GM19324 (cell line): Measurements from ENCODE around the gene CEP44.
"Not testable (repeated sequence)": the region's sequence is repeated elsewhere in the genome, so short reads cannot be mapped to it uniquely, and the experiment has no call there.

Source experiments
- ATAC-seq: cut with Tn5 transposase; IDR thresholded peaks from one replicate; pipeline ENCODE4 v1.9.1; 2021; ENCODE audit warnings: mild to moderate bottlenecking, moderate library complexity; ENCODE audit not compliant: unreplicated experiment, low FRiP score

The CEP44 gene

DNA sequence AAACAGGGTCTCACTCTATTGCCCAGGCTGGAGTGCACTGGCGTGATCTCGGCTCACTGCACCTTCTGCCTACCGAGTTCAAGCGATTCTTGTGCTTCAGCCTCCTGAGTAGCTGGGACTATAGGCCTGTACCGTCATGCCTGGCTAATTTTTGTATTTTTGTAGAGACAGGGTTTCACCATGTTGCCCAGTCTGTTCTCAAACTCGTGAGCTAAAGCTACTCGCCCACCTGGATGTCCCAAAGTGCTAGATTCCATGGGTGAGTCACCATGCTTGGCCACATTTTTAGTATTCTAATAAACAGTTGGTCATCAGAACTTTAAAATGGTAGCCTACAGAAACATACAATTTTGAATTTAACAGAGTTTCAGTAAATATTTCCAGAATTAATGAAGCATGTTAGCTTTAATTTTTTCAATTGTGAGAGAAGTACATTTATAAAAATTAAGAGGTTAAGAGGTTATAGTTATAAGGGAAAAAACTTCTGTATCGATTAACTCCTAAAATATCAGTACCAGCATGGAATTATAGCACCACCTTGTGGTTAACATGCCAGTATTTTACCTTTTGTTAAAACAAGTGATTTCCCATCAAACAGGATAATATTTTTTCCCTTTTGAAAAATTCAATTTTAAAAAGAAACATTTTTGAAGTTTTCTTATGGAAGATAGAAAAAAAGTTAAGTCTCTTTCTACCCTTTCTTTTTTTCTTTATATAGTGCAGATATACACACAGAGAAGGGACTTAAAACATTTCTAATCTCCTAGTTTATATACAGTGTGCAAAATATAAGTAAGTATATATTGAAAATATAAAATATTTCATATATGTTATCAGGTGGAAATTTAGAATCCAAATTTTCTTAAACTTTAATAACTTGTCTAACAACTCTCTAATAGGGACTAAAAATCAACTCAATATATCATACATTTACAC lies 35.4 kb downstream of the CEP44 start:
- no peak for ATAC-seq

GRCh38 chr4:174320494-174321199 lies 36.9 kb downstream of the CEP44 start:
- no peak for ATAC-seq

DNA sequence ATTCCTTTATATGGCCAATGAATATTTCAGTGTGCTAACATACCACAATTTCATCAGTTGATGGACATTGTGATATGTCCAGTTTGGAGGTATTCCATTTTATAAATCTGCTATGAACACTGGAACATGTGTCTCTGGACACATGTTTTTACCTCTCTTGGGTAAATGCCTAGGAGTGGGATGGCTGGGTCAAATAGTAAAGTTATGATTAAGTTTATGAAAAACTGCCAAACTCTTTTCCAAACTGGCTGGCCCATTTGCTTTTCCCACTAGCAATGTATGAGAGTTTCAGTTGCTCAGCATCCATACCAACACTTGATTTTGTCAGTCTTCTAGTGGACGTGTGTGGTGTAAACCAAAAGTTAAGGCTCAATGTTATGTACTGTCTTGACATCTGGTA lies 40.5 kb downstream of the CEP44 start:
- no peak for ATAC-seq

- ATAC-seq = no peak
These were observed 41.0 kb downstream of the CEP44 start for GRCh38 chr4:174324725-174325124.

GRCh38 chr4:174332741-174333493 lies 49.2 kb downstream of the CEP44 start:
- ATAC-seq = no peak

DNA sequence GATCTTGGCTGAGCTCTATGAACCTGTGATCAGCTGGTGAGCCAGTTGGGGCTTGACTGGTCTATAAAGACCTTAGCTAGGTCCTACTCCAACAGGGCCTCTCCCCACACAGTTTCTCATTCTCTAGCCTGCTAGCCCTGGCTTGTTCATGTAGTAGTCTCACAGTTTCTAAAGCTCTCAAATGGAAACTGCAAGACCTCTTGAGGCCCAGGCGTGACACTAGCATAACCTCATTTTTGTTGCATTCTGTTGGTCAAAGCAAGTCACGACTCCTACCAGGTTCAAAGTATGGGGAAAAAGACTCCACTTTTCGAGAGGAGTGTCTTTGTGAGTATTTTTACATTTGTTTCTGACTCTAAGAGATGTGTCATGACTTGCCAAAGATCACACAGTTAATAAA lies 50.9 kb downstream of the CEP44 start:
- ATAC-seq = peak; percentile 97

- no peak for ATAC-seq
These were observed 57.0 kb downstream of the CEP44 start for GRCh38 chr4:174340714-174341113.

- no peak for ATAC-seq
These were observed 65.4 kb downstream of the CEP44 start for GRCh38 chr4:174349156-174349555.

DNA sequence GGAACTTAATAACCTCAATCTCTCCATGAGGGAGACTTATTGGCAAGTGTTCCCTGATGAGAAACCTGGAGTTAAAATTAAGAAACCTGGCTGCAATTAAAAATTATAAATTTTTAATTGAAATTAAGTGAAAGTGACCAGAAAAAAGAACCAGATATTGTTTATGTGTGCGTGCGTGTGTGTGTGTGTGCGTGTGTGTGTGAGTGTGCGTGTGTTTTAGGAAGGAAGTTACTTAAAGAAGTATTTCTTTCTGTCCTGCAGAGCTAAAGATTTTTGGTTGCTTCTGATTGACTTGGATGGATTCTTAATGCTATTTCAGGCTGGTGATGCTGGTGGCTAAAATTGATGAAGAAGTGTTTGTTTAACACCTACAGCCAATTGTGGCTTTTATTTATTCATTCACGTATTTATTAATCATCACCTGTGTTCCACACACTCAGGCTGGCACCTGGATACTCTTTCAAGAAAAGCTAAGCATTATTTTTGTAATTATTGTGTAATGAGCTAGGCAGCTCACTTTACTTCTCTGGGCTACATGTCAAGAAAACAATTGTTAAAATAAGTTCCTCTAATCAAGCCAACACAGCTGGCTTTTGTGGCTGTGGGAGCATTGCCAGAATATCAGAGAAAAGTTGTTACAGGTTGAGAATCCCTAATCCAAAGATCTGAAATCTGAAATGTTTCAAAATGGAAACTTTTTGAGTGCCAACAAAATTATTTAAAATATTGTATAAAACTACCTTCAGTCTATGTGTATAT lies 68.5 kb downstream of the CEP44 start:
- no peak for ATAC-seq

- no peak for ATAC-seq
These were observed 73.6 kb downstream of the CEP44 start for GRCh38 chr4:174357321-174357720.

DNA sequence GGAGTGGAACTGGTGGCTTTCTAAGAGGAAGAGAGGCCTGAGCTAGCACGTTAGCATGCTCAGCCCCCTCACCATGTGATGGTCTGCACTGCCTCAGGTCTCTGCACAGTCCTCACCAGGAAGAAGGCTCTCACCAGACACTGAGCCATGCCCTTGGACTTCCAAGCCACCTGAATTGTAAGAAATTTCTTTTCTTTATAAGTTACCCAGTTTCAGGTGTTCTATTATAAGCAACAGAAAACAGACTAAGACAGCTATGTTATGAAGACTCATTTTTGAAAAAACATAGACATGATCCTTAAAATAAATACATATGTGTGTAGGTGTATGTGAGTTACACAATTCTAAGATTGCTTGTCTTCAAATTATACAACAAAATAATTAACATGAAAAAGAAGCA lies 74.7 kb downstream of the CEP44 start:
- peak; percentile 54 for ATAC-seq

DNA sequence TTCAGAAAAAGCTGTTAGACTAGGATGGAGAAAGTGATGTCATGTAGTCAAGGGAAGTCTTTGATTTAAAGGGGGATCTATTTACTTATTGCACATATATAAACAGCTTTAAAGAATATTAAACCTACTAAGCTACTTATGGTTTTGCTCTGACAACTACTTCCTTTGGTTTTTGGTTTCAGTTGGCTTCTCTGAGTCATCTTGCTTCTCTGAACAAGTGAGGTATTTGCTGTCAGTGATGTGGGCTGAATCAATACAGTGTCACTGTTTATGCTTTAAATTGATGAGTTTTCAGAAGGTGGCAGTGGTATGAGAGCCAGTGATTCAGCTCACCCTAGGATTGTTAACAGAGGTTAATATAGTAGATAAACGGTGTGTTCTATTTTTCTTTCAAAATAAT lies 75.1 kb downstream of the CEP44 start:
- ATAC-seq = peak; percentile 94

DNA sequence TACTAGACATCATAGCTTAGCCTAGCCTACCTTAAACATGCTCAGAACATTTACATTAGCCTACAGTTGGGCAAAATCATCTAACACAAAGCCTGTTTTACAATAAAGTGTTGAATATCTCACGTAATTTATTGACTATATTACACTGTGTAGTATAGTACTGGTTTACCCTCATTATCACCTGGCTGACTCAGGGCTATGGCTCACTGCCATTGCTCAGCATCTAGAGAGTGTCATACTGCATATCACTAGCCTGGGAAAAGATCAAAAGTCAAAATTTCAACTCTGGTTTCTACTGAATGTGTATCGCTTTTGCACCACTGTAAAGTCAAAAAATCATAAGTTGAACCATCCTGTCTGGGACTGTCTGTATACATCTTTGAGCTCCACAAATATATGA lies 78.6 kb downstream of the CEP44 start:
- no peak for ATAC-seq

DNA sequence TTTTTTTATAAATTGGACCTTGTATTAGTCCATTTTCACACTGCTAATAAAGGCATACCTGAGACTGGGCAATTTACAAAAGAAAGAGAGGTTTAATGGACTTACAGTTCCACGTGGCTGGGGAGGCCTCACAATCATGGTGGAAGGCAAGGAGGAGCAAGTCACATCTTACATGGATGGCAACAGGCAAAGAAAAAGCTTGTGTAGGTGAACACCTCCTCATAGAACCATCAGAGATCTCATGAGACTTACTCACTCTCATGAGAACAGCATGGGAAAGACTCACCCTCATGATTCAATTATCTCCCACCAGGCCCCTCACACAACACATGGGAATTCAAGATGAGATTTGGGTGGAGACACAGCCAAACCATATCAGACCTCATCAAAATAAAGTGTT lies 80.1 kb downstream of the CEP44 start:
- not testable (repeated sequence) for ATAC-seq

GRCh38 chr4:174365018-174365587 lies 81.4 kb downstream of the CEP44 start:
- no peak for ATAC-seq

DNA sequence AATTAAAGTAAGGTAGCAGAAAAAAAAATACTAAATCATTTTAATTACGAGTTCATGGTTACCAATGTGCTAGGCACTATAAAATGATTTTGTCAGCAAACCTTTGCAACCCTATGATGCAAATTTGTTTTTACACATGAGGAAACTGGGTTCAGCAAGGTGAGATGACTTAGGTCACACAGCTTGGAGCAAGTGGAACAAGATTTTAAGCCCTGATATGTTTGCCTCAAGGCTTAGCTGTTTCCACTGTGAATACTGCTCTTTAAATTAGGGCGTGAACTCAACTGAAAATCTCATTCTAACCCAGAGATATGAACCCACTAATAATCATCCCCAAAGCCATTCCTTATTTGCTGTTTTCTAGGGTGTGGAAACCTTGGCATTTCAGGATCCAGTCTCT lies 86.3 kb downstream of the CEP44 start:
- ATAC-seq = no peak

- no peak for ATAC-seq
These were observed 90.1 kb downstream of the CEP44 start for GRCh38 chr4:174373821-174374220.

DNA sequence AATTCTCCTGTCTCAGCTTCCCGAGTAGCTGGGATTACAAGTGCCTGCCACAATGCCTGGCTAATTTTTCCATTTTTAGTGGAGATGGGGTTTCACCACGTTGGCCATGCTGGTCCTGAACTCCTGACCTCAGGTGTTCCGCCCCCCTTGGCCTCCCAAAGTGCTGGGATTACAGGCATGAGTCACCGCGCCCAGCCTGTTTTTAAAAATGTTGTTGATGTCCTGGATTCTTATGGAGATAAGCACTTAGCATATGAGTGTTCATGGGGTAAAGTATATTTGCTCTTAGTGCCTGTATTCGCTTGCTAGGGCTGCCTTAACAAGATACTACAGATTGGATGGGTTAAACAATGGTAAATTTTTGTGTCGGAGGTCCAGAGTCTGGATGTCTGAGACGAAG lies 91.7 kb downstream of the CEP44 start:
- no peak for ATAC-seq

- no peak for ATAC-seq
These were observed 93.9 kb downstream of the CEP44 start for GRCh38 chr4:174377613-174378012.

DNA sequence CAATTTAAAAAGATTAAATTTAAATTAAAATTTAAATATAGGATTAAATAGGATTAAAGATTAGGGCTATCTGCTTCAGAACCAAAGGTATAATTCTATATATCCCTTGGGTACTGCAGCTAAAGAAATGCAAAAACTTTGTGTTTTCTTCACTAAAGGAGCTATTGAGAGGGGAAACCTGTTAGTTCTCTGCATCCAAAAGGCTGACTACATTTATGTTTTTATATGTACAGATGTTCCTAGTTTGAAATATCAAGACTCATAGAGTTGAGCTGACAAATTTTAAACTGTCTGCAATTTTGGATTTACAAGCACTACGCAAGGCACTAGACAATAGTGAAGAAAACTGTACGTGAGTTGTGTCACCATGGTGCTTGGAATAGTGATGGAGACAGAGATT lies 95.2 kb downstream of the CEP44 start:
- no peak for ATAC-seq
